Kidney (tissue), 14 donors: ENCODE results near the gene P2RY10. TPM values are rescaled to one million over a fixed set of nuclear protein-coding genes. Genes with fewer than 3 reads are reported as not detected.

Experiments
- DNase-seq, 5 donors: peaks; one replicate each; pipeline ENCODE4 v3.0.0-alpha.2; 2013 to 2020
- FAIRE-seq: peaks from 2 replicates; lab custom pipeline; 2012; peaks lifted over from hg19 to GRCh38; lab: Jason Lieb, UNC
- H3K27ac ChIP-seq, 2 donors: one replicate each; pipeline ENCODE4 v1.7.0; 2013; ENCODE audit warnings: low read depth in 2 of 2, low read length in 2 of 2, inconsistent platforms in 1 of 2
- H3K27me3 ChIP-seq: one replicate; pipeline ENCODE4 v1.7.1; 2013; ENCODE audit warnings: low read length, inconsistent platforms; ENCODE audit not compliant: control insufficient read depth, insufficient read depth
- H3K36me3 ChIP-seq, 3 donors: one replicate each; pipeline versions ENCODE4 v1.7.0 to v1.7.1; 2013; ENCODE audit warnings: low read length in 3 of 3, control low read depth in 1 of 3, inconsistent platforms in 1 of 3; ENCODE audit not compliant: insufficient read depth in 3 of 3, control insufficient read depth in 2 of 3
- H3K4me1 ChIP-seq, 3 donors: one replicate each; pipeline versions ENCODE4 v1.7.0 to v1.7.1; 2013; ENCODE audit warnings: low read length in 3 of 3, inconsistent platforms in 1 of 3, low read depth in 1 of 3; ENCODE audit not compliant: control insufficient read depth in 2 of 3, insufficient read depth in 2 of 3
- H3K4me3 ChIP-seq, 3 donors: one replicate each; pipeline versions ENCODE4 v1.7.0 to v1.8.1; 2013; ENCODE audit warnings: low read length in 3 of 3, control low read depth in 1 of 3, inconsistent platforms in 1 of 3
- H3K9ac ChIP-seq, 3 donors: one replicate each; pipeline versions ENCODE4 v1.7.0 to v1.7.1; 2013; ENCODE audit warnings: low read length in 3 of 3, control low read depth in 1 of 3, inconsistent platforms in 1 of 3
- H3K9me3 ChIP-seq, 3 donors: one replicate each; pipeline versions ENCODE4 v1.7.0 to v1.7.1; 2013; ENCODE audit warnings: low read length in 3 of 3, control low read depth in 1 of 3, inconsistent platforms in 1 of 3; ENCODE audit not compliant: control insufficient read depth in 2 of 3, insufficient read depth in 1 of 3
- intact Hi-C: fragments of 100-400 bp; cut with DNase I; formaldehyde crosslinking; loops from one replicate; pipeline ENCODE4 v1.11.1; 2022
- polyA plus RNA-seq: library from polyadenylated mRNA; stranded (reverse); fragments of 350-450 nt; fragmentation: Illumina TruSeq; extraction: RNeasy Lipid Tissue Mini Kit (QIAGEN cat#74804); gene quantifications from one replicate; pipeline ENCODE4 v1.2.3, GENCODE V29; 2014; ENCODE audit warnings: low read depth, low replicate concordance; ENCODE audit not compliant: insufficient read depth
- total RNA-seq: library from RNA; stranded (reverse); fragmentation: NEBNext Ultra II Directional; extraction: Animal tissue kit (Norgen Biotek cat#: 25700); gene quantifications from one replicate; pipeline ENCODE4 v1.2.1, GENCODE V29; 2021
- TF ChIP-seq, protein P1 (sequence below): IDR thresholded peaks from 3 replicates; pipeline ENCODE4 v1.5.1; 2012; ENCODE audit warnings: mild to moderate bottlenecking, moderate library complexity, borderline replicate concordance; ENCODE audit not compliant: insufficient read depth; ENCODE audit errors: extremely low read depth
- donor health status: control.
- donor health status: control.
- donor health status: control.
- donor health status: control.
- donor health status: control.
- donor health status: DM: yes; HTN: yes; CAD: no.
- donor health status: Normal renal cell carcinoma (clear cell type).

The P2RY10 gene
- total and polyA plus RNA-seq, 2 donors from 2014 or later, result 1.9 TPM; not detected in 1

DNA sequence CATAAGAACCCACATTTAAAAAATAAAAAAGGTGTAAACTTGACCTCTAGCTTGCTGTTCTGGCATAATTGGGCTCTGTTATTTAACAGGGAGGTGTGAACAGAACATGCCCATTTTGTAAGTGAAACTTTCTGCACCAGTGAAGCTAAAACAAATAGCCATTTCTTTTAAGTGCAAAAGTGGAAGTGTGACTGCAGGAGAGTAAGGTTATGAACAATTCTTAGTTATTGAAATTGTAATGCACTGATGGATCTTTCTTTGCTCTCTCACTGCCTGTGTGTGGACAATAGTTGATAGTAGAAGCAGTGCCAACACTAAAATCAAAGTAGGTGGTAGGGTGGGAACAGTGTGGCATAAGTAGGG, 12.6 kb downstream of the P2RY10 start:
- no peaks in the 10 kb centered on the region for H3K27me3 ChIP-seq
- no peaks in the 10 kb centered on the region for H3K4me1 ChIP-seq
- H3K9ac ChIP-seq, result no peak overlapping the region
- DNase-seq (no peak), FAIRE-seq (no peak)
- no peak overlapping the region for H3K27ac ChIP-seq
- intact Hi-C loops, result no loop called here
- no peak overlapping the region for H3K4me3 ChIP-seq
- H3K9me3 ChIP-seq, result no peaks in the 10 kb centered on the region
- H3K36me3 ChIP-seq, result no peaks in the 10 kb centered on the region
- TF ChIP-seq, protein P1, sequence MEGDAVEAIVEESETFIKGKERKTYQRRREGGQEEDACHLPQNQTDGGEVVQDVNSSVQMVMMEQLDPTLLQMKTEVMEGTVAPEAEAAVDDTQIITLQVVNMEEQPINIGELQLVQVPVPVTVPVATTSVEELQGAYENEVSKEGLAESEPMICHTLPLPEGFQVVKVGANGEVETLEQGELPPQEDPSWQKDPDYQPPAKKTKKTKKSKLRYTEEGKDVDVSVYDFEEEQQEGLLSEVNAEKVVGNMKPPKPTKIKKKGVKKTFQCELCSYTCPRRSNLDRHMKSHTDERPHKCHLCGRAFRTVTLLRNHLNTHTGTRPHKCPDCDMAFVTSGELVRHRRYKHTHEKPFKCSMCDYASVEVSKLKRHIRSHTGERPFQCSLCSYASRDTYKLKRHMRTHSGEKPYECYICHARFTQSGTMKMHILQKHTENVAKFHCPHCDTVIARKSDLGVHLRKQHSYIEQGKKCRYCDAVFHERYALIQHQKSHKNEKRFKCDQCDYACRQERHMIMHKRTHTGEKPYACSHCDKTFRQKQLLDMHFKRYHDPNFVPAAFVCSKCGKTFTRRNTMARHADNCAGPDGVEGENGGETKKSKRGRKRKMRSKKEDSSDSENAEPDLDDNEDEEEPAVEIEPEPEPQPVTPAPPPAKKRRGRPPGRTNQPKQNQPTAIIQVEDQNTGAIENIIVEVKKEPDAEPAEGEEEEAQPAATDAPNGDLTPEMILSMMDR, result no peak

DNA sequence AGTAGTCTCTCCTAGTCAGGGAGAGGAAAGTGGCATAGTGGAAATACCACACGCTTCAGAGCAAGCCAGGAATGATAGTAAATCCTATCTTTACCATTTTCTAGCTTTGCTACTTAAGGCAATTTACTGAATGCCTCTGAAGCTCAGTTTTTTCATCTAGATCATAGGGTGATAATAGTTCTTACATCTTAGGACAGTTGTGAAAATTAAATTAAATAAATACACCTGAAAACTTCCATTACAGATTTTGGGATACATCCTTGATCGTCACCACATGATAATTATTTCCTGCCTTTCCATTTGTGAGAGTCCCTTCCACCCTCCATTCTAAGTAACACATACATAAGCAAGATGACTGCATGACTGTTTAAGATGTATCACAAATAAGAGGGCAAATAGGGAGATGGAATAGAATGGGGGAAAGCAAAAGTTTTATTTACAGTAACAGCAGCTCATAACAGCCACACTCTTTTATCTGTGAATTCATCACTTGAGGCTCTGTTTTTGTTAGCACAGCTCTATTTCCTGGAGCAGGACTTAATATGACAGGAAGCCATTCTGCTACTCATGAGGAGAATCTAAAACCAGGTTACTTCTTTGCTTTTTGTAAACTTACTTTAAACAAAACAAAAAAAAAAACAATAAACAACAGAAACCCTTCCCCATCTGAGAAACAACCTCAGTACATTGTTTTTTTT, 13.4 kb downstream of the P2RY10 start:
- intact Hi-C loops, result no loop called here
- Histone ChIP-seq H3K27me3 (no peaks in the 10 kb centered on the region), H3K4me1 (no peaks in the 10 kb centered on the region), H3K27ac (no peak overlapping the region), H3K9me3 (no peaks in the 10 kb centered on the region), H3K4me3 (no peak overlapping the region), H3K36me3 (no peaks in the 10 kb centered on the region), H3K9ac (no peak overlapping the region)
- FAIRE-seq (no peak), DNase-seq (no peak)
- TF ChIP-seq, protein P1, result no peak

DNA sequence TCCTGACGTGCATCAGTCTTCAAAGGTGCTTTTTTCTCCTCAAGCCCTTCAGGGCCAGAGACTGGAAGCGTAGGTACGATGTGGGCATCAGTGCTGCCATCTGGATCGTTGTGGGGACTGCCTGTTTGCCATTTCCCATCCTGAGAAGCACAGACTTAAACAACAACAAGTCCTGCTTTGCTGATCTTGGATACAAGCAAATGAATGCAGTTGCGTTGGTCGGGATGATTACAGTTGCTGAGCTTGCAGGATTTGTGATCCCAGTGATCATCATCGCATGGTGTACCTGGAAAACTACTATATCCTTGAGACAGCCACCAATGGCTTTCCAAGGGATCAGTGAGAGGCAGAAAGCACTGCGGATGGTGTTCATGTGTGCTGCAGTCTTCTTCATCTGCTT, 15.7 kb downstream of the P2RY10 start:
- H3K4me3 ChIP-seq, result no peak overlapping the region
- no peaks in the 10 kb centered on the region for H3K36me3 ChIP-seq
- no peak for FAIRE-seq
- TF ChIP-seq, protein P1, result no peak
- no peak overlapping the region for H3K9ac ChIP-seq
- H3K27ac ChIP-seq, result no peak overlapping the region
- no peaks in the 10 kb centered on the region for H3K4me1 ChIP-seq
- no peak for DNase-seq
- intact Hi-C loops, result no loop called here
- no peaks in the 10 kb centered on the region for H3K27me3 ChIP-seq
- H3K9me3 ChIP-seq, result no peaks in the 10 kb centered on the region

DNA sequence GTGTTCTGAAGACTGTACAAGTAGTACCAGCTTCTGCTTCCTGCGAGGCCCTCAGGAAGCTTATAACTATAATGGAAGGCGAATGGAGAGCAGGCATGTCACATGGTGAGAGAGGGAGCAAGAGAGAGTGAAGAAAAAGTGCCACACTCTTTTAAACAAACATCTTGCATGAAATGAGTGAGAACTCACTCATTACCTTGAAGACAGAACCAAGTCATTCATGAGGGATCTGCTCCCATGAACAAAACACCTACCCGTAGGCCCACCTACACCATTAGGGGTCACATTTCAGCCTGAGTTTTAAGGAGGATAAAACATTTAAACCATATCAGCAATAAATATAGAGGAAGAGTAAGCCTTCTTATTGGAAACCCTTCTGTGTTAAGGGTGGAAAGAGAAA, 19.4 kb downstream of the P2RY10 start:
- H3K27ac ChIP-seq, result no peak overlapping the region
- H3K9ac ChIP-seq, result no peak overlapping the region
- no peaks in the 10 kb centered on the region for H3K4me1 ChIP-seq
- FAIRE-seq (no peak), DNase-seq (no peak)
- H3K27me3 ChIP-seq, result no peaks in the 10 kb centered on the region
- intact Hi-C loops, result no loop called here
- H3K4me3 ChIP-seq, result no peak overlapping the region
- H3K9me3 ChIP-seq, result no peaks in the 10 kb centered on the region
- TF ChIP-seq, protein P1, result no peak
- H3K36me3 ChIP-seq, result no peaks in the 10 kb centered on the region
